ENCODE results near the gene IGDCC3.

Gene IGDCC3

DNA sequence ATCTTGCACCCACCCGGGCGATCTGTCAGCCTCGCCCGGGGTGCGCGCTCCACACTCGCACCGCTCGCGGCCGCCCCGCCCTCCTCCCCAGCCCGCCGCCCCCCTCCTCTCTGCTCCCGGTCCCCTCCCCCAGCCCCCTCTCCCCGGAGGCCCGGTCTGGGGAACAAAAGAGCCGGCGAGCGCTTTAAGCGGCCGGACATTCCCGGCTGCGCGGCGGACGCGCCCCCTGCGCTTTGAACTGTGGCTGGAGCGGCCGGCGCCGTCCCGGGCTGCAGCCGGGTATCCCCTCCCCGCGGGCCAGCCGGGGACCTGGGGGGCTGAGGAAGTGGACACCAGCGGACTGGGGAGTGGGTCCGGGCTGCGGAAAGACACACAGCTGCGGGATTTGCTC lies at the start of gene IGDCC3:
TSS of gene IGDCC3 (minus strand) at position 27 of the 391 bp plus-strand sequence. CDS start 214 bp downstream, outside the sequence.
- no peak for DNase-seq (ENCODE audit: low spot score)

- no peak for DNase-seq (ENCODE audit: low spot score)
Observed at GRCh38 chr15:65426216-65426853, 48.5 kb upstream of the IGDCC3 start.

- no peak for DNase-seq (ENCODE audit: low spot score)
Observed at GRCh38 chr15:65424683-65425082, 46.9 kb upstream of the IGDCC3 start.

DNA sequence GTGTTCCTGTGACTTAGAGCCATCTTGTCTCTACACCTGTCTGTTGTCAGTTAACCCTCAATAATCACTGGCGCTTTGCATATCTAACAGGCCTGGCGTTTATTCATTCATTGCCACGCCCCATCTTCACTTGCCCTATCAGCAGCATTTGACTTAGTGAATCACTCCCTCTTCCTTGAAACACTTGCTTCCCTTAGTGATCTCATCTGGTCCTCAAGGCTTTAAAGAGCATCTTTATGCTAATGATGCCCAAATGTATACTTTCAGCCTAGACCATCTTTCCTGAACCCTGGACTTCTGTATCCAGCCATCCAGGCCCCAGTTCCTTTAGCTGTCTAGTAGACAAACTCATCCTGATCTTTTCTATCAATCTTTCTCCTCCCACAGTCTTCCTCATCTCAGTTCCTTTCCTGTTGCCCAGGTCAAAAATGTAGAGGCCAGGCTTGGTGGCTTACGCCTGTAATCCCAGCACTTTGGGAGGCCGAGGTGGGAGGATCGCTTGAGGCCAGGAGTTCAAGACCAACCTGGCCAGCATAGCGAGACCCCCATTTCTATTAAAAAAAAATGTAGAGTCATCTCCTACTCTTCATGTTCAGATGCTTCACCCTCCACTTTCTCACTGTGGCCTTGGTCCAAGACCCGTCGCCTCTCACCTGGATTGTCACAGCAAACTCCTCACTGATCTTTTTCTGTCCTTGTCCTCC lies 46.3 kb upstream of the IGDCC3 start:
- no peak for DNase-seq (ENCODE audit: low spot score)

- no peak for DNase-seq (ENCODE audit: low spot score)
Observed at GRCh38 chr15:65423150-65423975, 45.6 kb upstream of the IGDCC3 start.

GRCh38 chr15:65421360-65422215 lies 43.8 kb upstream of the IGDCC3 start:
- no peak for DNase-seq (ENCODE audit: low spot score)

DNA sequence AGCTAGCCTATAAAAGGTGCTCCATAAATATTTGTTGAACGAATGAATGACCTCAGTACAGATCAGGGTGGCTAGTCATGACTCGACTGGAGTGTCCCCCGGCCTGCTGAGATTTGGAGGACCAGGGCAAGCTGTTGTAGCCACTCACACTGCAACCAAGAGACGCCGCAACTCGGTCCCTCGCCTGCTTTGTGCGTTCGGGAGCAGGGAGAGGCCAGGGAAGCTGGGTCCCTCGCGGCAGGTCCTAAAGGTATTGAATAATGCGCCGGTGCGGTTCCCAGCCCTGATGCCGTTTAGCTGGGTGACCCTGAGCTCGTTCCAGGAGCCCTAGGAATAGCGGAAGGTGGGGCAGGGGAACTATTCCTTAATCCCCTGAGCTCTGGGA lies 43.2 kb upstream of the IGDCC3 start:
- no peak for DNase-seq (ENCODE audit: low spot score)

- DNase-seq (ENCODE audit: low spot score): no peak
Observed at GRCh38 chr15:65418596-65418995, 40.8 kb upstream of the IGDCC3 start.

DNA sequence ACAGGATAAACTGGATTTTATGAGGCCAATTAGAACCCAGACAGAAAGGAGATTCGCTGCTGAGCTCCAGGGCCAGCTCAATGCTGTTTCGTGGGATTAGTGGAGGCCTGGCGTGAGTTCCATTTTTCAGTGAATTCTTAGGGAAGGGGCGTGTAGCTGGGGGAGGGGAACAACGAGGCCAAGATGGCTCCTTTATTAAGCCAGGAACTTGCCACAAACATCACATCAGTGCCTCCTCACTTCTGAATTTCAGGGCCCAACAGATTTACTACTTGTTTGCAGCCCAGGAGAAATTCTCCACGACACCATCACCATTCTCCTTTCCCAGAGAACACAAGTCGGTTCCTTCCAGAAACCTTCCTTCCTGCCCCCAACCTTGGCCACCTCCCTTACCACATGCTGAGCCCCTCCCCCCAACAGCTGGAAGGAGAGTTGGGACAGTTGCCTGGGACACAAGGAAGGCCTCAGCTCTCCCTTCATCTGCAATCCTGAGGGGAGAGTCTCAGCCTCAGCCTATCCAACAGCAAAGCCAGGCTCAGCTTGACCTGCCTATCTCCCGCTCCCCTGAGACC lies 39.1 kb upstream of the IGDCC3 start:
- DNase-seq (ENCODE audit: low spot score): no peak

- DNase-seq (ENCODE audit: low spot score): no peak
Observed at GRCh38 chr15:65414841-65415621, 37.2 kb upstream of the IGDCC3 start.

DNA sequence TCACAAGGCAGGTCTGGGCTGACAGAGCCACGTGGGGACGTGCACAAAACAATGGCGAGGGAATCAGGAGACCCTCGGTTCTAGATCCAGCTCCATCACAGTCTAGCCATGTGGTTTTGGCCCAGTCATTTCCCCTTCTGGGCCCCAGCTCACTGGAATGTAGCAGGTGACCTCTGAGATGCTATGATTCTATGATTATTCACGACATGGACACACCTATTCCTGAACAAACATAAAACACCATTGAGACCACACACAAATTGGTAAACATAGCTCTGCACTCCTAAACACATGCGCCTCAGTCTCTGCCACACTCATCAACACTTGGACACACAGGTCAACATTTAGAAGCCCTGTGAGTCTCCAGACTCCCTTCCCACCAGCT lies 36.0 kb upstream of the IGDCC3 start:
- no peak for DNase-seq (ENCODE audit: low spot score)

DNA sequence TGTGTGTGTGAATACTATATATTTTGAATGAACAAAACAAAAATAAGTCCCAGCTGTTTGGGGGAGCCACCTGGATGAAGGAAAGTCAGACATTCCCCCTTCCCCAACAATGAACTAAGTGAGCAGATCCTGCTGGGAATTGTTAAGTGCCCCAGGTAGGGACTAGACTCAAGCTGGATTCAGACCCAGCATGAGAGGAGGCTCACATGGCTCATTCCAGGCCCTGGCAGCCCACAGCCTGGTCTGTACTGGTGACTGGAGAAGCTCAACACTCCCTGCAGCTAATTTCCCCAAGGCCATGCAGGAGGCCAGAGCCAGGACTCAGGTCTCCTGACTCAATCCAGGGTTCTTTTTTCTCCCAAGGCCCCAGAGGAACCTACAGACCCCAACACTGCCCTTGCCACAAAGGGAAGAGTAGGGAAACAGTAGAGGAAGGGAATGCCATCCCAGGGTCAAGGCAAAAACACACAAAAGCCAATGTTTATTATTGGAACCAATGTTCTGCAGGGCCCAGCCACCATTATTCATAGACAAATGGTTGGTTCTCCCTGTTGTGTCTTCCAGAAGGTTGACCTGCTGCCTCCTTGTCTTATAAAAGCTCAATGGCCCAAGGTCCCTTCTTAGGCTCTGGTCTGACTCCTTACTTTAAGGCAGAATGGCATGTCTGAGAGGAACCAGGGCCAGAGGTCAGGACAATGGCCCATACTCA lies 35.4 kb upstream of the IGDCC3 start:
- DNase-seq (ENCODE audit: low spot score): no peak

DNA sequence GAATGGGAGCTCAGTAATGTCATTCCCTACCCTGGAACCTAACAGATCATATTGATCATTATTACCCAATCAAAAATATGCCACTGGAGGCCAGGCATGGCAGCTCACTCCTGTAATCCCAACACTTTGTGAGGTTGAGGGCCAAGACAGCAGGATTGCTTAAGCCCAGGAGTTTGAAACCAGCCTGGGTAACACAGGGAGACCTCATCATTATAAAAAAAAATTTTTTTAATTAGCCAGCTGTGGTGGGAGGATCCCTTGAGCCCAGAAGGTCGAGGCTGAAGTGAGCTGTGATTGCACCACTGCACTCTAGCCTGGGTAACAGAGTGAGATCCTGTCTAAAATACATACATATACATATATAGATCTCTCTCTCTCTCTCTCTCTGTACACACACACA lies 34.8 kb upstream of the IGDCC3 start:
- no peak for DNase-seq (ENCODE audit: low spot score)

GRCh38 chr15:65411465-65412071 lies 33.8 kb upstream of the IGDCC3 start:
- DNase-seq (ENCODE audit: low spot score): no peak

DNA sequence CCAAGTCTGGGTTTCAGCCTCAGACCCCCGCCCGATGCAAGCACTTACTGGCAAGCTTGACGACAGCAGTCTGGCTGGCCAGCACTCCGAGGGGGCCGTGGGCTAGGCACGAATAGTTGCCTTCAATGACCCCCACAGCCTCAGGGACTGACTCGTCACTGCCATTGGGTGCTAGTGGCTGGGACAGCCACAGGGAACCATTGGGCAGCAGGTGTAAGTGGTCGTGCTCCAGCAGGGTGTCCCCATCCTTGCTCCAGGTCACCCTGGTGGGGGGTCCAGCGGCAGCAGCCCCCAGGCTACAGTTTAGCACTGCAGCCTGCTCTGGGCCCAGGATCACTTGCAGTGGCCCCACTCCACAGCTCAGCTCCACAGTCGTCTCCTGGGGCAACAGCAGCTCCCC lies 33.2 kb upstream of the IGDCC3 start:
- DNase-seq (ENCODE audit: low spot score): no peak

DNA sequence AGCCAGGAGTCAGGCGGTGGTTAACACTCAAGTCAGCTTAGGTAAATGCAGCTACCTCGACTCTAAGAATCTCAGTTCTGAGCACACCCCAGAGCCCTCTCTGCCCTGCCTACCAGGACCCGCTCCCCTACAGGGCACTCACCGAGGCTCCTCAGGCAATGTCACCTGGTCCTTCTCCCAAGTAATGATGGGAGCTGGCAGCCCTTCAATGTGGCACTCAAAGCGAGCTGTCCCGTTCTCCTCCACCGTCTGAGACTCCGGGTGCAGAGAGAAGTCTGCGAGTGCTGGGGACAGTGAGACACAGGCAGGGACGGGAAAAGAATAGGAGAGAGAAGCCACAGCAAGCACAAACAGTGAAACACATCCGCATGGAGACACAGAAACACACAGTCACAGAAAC lies 32.2 kb upstream of the IGDCC3 start:
- no peak for DNase-seq (ENCODE audit: low spot score)

GRCh38 chr15:65409036-65409631 lies 31.3 kb upstream of the IGDCC3 start:
- DNase-seq (ENCODE audit: low spot score): no peak

DNA sequence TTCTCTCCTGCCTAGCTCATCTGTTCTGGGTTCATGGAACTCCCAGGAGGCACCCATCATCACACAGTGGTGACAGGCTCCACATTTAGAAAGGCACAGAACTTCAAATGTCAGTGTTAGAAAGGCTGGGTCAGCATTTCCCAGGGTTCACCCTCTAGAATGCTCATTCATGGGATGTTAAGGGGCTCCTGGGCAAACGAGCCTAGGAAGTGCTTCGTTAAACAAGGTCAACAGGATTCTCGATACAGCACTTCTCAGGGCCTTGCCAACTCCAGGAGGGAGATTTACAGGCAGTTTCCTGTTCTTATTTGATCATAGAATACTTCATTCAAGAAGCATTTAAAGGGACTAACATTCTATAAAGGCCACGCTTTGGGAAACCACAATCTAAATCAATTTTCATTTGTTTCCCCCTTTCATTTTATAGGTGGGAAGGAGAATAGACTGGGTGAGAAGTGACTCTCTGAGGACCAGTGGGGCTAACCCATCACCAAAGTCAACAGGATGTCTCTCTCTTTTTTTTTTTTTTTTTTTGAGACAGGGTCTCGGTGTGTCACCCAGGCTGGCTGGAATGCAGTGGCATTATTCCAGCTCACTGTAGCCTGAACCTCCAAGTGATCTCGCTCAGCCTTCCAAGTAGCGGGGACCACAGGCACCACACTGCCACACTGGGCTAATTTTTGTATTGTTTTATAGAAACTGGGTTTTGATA lies 30.7 kb upstream of the IGDCC3 start:
- DNase-seq (ENCODE audit: low spot score): no peak

Measured in CD4-positive, alpha-beta T cell treated with Interleukin-15 for 4 hours (primary cell).